Epidermal melanocyte (primary cell): Measurements from ENCODE around the gene OR14A16.

Source experiments
- DNase-seq: peaks from one replicate; pipeline ENCODE4 v3.0.0; 2011; ENCODE audit warnings: low spot score; ENCODE audit not compliant: insufficient read length

Gene OR14A16

GRCh38 chr1:247769603-247770002 is 54.3 kb downstream of the OR14A16 start:
- DNase-seq, result no peak
